Measurements from ENCODE around the gene FBLL1.
A peak's percentile ranks its signal among the peaks of the same experiment; 100 is the strongest.
"Not testable (repeated sequence)": the region's sequence is repeated elsewhere in the genome, so short reads cannot be mapped to it uniquely, and the experiment has no call there.

Gene FBLL1

DNA sequence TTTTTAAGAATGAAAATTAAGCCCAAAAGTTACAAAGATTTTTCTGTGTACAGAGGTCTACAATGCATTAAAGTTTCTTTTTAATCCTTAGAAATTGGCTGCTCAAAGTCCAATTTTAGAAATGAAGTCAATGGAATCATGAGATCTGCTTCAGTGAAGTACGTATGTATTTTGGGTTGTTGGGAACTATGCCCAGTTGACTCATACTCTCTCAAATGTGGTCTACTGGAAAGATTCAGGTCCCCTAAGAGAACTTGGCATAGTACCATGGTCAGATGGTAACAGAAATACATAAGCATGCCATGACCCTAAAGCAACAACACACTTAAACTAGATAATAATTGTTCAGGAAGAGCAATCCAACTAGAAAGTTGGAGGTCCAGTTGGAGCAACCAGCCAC is 23.0 kb downstream of the FBLL1 start:
- DNase-seq (ENCODE audit: low spot score): no peak

DNA sequence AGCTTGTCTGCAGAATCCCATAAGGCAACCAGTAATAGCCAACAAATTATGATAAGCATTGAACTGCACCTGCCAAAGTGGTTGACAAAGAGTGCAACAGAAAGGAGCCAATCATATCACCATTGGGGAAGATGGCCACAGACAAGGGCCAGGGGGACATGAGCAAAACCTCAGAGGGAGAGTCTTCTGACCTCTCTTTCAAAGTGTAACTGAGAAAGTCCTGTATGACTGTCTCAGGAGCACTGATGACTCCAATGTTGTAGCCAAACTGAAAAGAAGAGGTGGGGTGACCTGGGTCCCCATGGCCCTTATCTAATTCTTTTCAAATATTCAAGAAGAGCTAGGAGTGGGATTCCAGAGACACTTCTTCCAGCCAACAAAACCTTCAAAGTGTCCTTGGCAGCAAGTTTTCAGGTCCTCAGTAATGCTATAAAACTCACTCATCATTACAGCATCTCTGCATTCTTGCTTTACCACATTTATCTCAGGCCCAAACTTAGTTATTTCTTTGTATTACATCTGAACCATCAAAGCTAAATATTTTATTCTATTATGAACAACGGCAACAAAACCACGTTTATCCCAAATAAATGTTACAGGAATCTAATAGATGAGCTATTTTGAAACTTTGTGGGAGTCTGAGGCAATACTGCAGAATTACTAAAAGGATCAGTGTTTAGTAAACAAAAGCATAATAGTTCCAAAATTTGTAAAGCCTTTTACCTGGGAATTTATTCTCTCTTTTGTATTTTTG is 24.4 kb downstream of the FBLL1 start:
- DNase-seq (ENCODE audit: low spot score): no peak

DNA sequence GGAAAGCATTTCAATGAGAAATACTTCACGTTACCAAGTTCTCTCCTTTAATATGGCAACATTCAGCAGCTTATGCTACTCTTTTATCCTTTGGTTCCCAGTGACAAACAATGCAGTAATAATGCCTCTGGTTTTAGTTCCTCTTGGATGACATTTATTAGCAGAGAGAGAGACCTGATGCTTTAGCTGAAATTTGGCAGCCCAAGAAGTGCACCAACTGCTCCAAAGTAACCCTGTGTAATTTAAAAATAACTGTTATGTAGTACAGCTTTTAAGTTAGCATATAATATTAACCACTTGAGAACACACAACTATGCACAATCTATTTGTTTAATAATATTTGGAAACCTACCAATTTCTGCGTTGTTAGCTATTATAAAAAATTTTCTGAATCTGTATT is 28.3 kb downstream of the FBLL1 start:
- no peak for DNase-seq (ENCODE audit: low spot score)

DNA sequence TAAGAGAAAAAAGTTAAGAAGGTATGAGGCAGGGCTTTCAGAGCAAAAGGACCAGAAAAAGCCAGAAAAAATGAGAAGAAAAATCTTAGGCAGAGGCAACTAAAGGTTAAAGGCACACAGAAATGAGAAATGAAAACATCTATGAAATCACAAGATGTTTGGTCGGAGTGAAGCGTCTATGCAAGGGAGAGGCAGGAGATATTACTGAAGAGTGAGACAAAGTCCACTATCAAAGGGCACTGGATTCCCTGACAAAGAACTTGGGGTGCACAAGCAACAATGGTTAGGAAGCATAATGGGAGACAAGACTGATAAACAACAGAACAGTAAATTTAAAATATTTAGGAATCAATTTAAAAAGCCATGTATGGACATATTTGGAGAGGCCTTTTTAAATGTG is 33.2 kb downstream of the FBLL1 start:
- no peak for DNase-seq (ENCODE audit: low spot score)

DNA sequence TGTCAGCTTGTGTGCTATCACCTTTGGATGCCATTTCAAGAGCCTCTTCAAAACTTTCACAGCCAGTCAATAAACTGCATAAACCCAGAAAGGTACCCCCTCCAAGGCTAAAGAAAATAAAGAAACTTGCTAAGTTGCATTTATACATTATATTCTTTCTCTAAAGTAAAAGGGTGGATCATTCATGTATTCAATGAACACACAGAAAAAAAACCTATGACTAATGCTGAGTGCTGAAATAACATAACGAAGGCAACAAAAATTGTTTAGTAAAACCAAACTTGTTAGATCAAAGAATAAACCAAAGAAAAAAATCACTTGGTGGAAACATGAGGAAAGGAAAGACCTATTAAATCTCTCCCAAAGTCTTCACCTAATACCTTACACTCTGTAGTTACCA is 34.9 kb downstream of the FBLL1 start:
- DNase-seq (ENCODE audit: low spot score): no peak

DNA sequence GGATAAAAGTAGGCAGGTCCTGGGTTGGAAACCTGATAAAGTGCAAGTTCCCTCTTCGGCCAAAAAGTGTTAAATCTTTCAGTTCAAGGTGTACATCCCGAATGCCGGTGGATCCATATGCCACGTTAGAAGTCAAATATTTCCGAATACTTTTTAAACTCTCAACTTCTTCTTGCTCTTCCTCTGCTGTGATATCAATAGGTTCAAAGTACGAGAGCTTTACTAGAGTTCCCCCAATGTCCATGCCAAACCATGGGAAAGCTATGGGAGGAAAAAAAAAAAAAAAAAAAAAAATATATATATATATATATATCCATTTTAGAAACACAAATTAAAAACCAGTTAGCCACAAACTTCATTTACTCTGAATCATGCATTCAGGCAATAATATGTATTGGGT is 39.6 kb downstream of the FBLL1 start:
- no peak for DNase-seq (ENCODE audit: low spot score)

DNA sequence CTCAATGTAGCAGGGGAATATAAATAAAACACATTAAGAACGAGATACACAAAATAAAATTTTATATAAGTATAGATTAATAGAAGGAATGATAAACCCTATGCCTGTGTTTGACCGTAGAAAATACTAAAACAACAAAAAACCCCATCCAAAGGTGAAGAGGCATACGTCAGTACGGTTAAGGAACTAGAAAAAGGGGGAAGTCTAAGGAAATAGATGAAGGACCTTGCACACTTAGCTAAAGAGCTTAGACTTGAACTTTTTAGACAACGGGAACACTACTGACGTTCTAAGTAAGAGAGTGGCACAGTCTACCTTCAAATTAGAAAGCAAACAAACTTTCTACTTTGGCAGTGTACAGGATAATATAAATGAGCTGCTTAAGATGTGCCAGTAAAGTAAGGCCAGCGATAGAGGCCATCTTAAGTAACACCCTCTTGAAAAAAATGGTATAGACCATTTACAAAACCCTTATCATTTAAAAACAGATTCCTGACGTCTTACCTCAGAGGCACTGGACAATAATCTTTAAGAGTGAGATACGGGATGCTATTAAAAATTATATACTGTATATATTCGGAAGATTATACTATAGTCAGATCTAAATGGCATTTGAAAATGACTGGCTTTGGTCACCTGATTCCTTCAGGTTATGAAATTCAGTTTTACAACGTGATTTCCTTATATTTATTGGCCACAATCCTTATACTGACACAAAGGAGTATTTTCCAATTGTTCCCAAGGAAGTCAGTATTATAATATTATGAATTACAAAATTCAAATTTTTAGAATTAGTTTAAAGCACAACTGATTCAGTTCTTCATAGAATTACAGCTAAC is 41.6 kb downstream of the FBLL1 start:
- DNase-seq (ENCODE audit: low spot score): no peak

DNA sequence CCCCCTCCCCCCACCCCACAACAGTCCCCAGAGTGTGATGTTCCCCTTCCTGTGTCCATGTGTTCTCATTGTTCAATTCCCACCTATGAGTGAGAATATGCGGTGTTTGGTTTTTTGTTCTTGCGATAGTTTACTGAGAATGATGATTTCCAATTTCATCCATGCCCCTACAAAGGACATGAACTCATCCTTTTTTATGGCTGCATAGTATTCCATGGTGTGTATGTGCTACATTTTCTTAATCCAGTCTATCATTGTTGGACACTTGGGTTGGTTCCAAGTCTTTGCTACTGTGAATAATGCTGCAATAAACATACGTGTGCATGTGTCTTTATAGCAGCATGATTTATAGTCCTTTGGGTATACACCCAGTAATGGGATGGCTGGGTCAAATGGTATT is 44.6 kb downstream of the FBLL1 start:
- not testable (repeated sequence) for DNase-seq (ENCODE audit: low spot score)

DNA sequence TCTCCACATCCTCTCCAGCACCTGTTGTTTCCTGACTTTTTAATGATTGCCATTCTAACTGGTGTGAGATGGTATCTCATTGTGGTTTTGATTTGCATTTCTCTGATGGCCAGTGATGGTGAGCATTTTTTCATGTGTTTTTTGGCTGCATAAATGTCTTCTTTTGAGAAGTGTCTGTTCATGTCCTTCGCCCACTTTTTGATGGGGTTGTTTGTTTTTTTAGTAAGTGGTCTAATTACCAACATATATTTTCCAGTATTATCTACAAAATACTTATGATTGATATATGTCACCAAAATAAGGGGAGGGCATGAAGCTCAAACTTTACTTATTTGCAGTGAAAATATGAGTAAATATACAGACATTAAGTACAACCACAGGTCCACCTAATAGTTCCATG is 45.1 kb downstream of the FBLL1 start:
- not testable (repeated sequence) for DNase-seq (ENCODE audit: low spot score)

DNA sequence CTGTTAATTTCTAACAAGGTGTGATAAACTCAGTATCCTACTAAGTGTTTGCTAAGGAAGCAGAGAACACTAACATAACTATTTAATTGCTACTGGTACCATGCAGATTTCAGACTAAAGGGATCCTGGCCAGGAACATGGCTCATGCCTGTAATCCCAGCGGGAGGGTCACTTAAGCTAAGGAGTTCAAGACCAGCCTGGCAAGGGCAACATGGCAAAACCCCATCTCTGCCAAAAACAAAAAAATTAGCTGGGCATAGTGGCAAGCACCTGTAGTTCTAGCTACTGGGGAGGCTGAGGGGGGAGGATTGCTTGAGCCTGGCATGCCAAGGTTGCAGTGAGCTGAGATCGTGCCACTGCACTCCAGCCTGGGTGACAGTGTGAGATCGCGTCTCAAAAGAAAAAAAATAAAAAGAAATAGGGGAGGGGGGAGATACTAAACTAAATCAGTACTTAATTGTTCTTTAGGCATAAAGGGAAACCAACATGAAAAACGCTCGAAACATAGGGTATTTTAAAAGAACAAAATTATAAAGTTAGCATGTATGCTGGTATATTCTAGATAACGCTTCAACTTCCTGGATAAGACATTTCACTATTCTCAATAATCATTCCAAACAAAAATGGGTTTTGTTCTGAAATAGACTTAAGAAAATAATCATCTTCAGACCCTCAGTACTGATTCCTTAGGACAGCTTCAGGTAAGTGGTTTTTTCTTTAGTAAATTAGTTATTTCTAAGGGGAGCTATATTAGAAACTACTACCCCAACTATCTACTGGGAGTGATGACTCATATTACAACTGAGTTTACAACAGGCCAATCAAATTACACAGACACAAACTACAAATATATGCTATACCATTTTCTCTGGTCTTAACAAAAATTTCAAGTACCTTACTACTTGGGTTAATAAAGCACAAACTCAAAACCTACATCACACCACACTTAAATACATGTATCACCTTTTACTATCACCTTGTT is 46.6 kb downstream of the FBLL1 start:
- no peak for DNase-seq (ENCODE audit: low spot score)

DNA sequence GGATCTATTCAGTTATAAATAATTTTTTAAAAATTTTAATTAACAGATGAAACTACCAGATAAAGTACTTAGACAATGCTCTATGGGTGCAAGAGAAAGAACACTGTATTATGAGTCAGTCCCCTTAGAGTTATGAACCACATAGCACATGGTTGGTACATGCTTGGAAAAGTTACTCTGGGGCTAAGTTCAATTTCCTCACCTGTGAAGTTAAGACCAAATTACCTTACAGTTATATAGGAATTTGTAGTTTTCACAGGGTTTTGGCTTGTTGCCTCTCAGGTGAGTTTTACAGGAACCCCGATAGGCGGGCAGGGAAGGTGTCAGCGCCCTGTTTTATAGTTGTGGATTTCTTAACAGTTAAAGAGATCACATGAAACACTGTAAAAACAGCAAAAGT is 48.9 kb downstream of the FBLL1 start:
- DNase-seq (ENCODE audit: low spot score): peak; percentile 4

DNA sequence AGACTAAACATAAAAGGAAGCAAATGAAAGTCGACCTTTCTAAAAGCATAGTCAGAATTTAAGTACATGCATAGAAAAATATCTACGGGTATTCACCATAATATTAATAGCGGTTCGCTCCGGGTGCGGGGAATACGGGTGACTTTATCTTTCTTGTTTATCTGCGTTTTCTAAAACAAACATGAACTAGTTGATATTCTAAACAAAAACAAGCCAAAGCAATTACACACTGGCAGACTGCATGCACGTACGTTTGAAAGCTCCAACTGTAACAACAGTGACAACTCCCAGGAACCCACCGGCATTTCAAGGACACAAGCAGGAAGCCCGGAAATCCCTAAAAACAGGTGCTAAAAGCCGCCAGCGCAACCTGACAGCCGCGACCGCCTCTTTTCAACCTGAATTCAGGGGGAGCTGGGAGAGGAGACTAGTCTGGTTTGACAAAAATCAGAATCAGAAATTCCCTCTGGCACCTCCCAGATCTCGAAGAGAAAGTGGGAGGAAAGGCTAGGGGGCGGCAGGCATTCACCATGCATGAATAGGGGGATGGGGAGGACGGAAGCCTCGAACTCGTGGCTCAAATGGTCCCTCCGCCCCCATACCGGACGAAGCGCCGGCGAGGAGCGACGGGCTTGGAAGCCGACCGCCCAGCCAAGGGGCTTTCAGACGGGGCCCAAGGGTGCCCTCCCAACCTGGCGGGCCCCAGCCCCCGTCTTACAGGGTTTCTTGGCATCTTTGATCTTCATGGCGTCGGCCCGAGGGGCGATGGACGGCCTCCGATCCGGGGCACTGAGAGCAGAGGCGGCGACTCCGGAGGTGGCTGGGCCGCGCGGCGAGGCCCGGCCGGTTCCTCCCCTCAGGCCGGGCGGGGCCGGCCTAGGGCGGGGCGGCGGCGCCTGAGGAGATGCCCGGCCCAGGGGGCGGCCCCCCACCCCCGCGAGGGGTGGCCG is 49.7 kb downstream of the FBLL1 start, which contains the start of gene PANK3:
PANK3 (minus strand) TSS at position 831 of the 950 bp plus-strand sequence; CDS start at position 746, 85 bp downstream.
- no peak for DNase-seq (ENCODE audit: low spot score)

DNA sequence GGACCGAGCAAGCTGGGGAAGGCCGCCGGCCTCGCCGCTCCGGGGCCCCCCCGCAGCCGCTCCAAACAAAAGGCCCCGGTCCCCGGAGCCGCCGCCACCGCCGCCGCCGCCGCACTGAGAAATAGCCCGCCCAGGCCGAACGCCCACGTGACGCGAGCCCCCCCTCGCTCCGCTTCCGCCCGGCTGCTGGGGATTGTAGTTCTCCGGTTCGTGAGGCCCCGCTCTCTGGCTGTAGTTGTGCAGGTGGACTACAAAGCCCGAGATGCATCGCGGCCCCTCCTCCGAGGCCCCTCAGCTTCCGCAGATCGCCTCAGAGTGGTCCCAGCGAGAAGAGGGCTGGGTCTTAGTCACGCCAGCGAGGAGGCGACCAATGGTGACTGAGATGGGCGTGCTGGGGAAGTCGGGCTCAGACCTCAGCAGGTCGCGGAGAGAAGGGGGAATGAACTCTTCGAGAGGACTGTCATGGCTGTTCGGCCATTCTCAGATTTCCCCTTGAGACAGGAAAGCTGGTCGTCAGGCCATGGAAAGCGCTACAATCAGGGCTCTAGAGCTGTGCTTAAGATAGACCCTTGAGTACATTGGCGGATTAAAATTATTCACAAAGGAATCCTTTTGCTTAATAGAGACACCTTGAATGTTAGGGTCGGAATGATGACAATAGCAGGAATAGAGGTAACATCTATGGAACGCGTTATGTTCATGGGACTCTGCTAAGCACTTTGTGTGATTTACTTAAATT is 50.6 kb downstream of the FBLL1 start:
- peak; percentile 97 for DNase-seq (ENCODE audit: low spot score)

DNA sequence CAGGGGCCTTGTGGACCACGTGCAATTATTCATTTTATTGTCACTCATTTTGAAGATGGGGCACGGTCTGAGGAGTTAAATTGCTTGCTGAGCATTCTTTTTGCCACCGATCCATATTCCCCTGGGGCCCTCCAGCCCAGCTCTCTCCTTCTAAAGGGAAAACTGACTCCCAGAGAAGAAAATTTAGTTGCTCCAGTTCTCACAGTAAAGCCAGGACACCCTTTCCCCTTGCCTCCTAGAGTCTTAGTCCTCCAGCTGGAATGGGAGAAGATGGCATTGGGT is 51.1 kb downstream of the FBLL1 start:
- no peak for DNase-seq (ENCODE audit: low spot score)

Data from CD4-positive, alpha-beta T cell treated with Interleukin-2 at 100 ng/mL for 4 hours (primary cell).